ENCODE results near the gene SPEM3.

Gene SPEM3

GRCh38 chr17:7423679-7424078 lies 5.0 kb upstream of the SPEM3 start:
- no peak for DNase-seq

DNA sequence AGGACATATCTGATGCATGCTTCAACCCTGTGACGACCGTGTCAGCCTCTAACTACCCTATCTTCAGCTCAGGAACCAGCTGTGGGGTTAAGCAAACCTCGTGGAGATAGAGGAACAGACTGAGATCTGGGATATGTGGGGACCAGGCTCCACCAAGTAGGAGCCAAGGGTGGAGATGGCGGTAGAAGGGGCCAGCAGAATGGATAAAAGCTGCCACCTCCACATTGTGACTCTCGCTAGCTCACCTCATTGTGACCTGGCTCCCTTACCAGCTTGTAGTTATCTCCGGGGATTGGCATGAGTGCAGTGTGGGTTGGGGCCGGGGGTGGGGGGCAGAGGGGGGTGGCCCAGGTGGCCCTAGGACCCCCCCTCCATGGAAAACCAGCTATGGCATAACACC lies 3.3 kb upstream of the SPEM3 start, which contains the start of gene SPEM2:
SPEM2 (plus strand) TSS at position 301 of the 400 bp plus-strand sequence; CDS start at position 374, 73 bp downstream.
- DNase-seq: no peak

GRCh38 chr17:7425756-7426155 lies 2.9 kb upstream of the SPEM3 start:
- no peak for DNase-seq

DNA sequence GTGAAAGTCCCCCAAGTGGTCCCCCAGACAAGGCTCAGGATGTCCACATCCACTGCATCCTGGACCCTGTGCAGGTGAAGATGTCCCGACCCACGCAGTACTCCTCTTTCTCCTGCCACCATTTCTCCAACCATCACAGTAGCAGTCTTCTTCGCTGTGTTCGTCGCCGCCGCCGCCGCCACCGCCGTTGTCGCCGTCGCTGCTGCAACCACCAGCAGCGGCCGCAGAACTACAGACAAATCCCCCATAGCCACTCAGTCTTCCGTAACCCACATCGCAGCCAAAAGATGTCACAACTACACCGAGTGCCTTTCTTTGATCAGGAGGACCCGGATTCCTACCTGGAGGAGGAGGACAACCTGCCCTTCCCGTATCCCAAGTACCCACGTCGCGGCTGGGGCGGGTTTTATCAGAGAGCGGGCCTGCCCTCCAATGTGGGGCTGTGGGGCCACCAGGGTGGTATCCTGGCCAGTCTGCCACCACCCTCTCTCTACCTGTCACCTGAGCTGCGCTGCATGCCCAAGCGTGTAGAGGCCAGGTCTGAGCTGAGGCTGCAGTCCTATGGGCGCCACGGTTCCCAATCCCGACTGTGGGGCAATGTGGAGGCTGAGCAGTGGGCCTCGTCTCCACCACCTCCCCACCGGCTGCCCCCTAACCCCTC lies 2.3 kb upstream of the SPEM3 start:
- no peak for DNase-seq

DNA sequence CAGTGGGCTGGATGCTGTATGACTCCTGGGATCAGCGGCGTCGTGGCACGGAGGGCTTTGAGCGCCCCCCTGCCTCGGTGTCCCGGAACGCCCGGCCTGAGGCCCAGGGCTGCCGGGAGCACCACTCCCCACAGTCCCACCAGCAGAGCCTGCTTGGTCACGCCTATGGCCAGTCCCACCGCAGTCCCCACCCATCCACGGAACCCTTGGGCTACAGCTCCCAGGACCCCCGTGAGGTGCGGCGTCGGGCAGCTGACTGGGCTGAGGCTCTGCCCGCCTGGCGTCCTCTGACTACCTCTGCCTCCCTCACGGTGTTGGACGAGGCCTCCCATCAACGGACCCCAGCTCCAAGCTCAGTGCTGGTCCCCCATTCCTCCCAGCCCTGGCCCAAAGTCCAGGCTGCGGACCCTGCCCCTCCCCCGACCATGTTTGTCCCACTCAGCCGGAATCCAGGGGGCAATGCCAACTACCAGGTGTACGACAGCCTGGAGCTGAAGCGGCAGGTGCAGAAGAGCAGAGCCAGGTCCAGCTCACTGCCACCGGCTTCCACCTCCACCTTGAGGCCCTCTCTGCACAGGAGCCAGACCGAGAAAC lies 1.7 kb upstream of the SPEM3 start:
- no peak for DNase-seq

DNA sequence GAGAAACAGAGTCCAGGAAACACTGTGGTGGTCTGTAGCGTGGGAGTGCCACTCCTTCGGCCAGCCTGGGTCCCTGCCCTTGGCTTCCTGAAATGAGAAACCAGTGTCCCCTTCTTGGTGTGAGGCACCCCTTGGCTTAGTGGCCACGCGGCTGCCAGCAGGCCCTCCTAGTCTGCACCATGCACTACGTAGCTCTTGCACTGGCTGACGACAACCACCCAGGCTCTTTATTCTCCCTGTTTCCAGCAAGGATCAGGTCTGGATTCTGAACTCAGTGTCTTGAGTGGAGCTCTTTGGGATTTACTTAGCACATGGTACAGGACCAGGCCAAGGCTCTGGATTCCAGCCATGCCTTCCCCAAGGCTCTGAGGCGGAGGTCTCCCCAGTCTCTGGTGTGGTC lies 1.1 kb upstream of the SPEM3 start:
- no peak for DNase-seq

DNA sequence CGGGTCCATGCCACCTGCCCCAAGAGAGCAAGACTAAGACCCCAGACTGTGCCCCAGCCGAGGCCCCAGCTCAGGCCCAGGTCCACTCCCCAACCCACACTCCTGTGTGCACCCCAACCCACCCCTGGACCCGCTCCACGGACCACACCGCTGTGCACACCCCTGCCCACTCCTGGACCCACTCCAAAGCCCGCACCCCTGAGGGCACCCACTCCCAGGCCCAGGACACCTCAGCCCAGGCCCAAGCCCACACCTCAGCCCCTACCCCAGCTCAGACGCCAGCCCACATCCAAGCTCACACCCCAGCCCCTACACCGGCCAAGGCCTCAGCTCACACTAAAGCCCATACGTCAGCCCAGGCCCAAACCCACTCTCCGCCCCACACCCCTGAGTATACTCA lies 1.1 kb downstream of the SPEM3 start:
- DNase-seq: no peak

- DNase-seq: no peak
Observed at GRCh38 chr17:7431231-7431630, 2.6 kb downstream of the SPEM3 start.

GRCh38 chr17:7432296-7432695 lies 3.6 kb downstream of the SPEM3 start:
- DNase-seq: no peak

GRCh38 chr17:7435676-7436555 lies 7.3 kb downstream of the SPEM3 start:
- DNase-seq: no peak

GRCh38 chr17:7436556-7437368 lies 8.1 kb downstream of the SPEM3 start:
- peak; percentile 81 for DNase-seq

GRCh38 chr17:7437369-7437863 lies 8.8 kb downstream of the SPEM3 start:
- no peak for DNase-seq

GRCh38 chr17:7437950-7438614 lies 9.4 kb downstream of the SPEM3 start:
- DNase-seq: no peak

DNA sequence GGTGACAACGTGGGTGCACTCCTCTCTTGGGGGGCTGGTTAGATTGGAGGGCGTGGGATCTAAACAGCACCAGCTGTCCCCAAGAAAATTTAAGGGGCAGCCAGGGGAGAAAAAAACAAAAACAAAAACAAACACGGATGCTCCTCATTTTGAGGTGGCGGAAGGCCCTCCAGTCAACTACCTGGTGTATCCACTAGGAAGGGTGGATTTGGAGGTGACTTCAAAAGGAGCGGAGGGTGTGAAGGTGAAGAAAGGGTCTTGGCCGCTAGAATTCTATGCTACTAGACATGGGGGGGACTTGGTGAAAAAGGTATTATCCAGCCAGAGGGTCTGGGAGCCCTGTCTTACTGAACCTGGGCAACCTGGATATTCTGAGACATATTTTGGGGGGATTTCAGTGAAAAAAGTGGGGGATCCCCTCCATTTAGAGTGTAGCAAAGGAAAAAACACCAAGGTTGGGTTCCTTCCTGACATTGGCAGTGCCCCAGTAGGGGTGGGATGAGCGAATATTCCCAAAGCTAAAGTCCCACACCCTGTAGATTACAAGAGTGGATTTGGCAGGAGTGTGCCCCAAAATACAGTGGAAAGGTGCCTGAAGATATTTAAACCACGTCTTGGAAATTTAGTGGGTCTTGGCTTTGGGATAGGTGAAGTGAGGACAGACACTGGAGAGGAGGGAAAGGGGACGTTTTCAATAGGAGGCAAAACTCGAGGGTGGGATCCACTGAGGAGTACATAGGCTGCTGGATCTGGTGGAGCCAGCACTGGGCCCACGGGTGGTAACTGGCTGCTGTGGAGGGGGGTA lies 10.2 kb downstream of the SPEM3 start:
- no peak for DNase-seq

GRCh38 chr17:7439462-7440112 lies 10.9 kb downstream of the SPEM3 start, which contains the start of gene FGF11:
Gene FGF11, plus strand, starts transcription at chr17:7439512. Its CDS starts 109 bp downstream, at chr17:7439621.
- no peak for DNase-seq

- DNase-seq: peak; percentile 34
Observed at GRCh38 chr17:7440113-7440833, 11.6 kb downstream of the SPEM3 start.

- DNase-seq: peak; percentile 21
Observed at GRCh38 chr17:7440834-7441195, 12.2 kb downstream of the SPEM3 start.

- no peak for DNase-seq
Observed at GRCh38 chr17:7441266-7441665, 12.6 kb downstream of the SPEM3 start.

- no peak for DNase-seq
Observed at GRCh38 chr17:7442142-7442541, 13.5 kb downstream of the SPEM3 start.
